ENCODE measurements around the gene HLA-DOA.
A peak's percentile ranks its signal among the peaks of the same experiment; 100 is the strongest.

HLA-DOA gene

GRCh38 chr6:33040157-33040556, 30.8 kb upstream of the HLA-DOA start:
- CTCF ChIA-PET = interaction anchor here (0.6 to 1.2 kb wide), 3 partner anchors 9 to 988 kb away, joined by 3 to 4 read pairs (median 3); no protein-coding TSS in a partner anchor
- POLR2A ChIA-PET = no interaction called here
- peak; percentile 47; the same call in 1 of the 2 replicates for TF ChIP-seq SCRT2 (tag by site-specific recombination; IDR thresholded peaks at IDR 0.05)
- no peak for TF ChIP-seq ZNF19 (tag by site-specific recombination; IDR thresholded peaks at IDR 0.05; ENCODE audit: low read depth)
- Histone ChIP-seq H3K9me3 (ENCODE audit: control insufficient read depth, insufficient read depth, low read depth, low read length) (no peaks in the 10 kb centered on the region), H3K36me3 (ENCODE audit: control insufficient read depth in 2 of 2, insufficient read depth in 1 of 2, low read length in 2 of 2) (no peaks in the 10 kb centered on the region), H3K27ac (ENCODE audit: extremely low read depth, low read depth, low read length) (no peak overlapping the region), H3K4me3 (ENCODE audit: low read depth, low read length) (no peak overlapping the region), H3K4me1 (ENCODE audit: control insufficient read depth, insufficient read depth, low read length) (no peaks in the 10 kb centered on the region)

GRCh38 chr6:33036535-33036934, 27.1 kb upstream of the HLA-DOA start:
- TF ChIP-seq ZNF639 (tag by site-specific recombination; IDR thresholded peaks at IDR 0.05) (no peak), ZNF677 (tag by site-specific recombination; IDR thresholded peaks at IDR 0.05) (peak; percentile 98), RBAK (tag by site-specific recombination; IDR thresholded peaks at IDR 0.05) (no peak)
- no peaks in the 10 kb centered on the region for H3K36me3 ChIP-seq (ENCODE audit: control insufficient read depth in 2 of 2, insufficient read depth in 1 of 2, low read length in 2 of 2)
- CTCF ChIA-PET = interaction anchor here (0.6 to 1.7 kb wide), 3 partner anchors 19 to 146 kb away, joined by 3 to 5 read pairs (median 4); no protein-coding TSS in a partner anchor
- H3K4me1 ChIP-seq (ENCODE audit: control insufficient read depth, insufficient read depth, low read length) = no peaks in the 10 kb centered on the region
- H3K4me3 ChIP-seq (ENCODE audit: low read depth, low read length) = no peak overlapping the region
- no peak overlapping the region for H3K27ac ChIP-seq (ENCODE audit: extremely low read depth, low read depth, low read length)
- POLR2A ChIA-PET = no interaction called here
- no peaks in the 10 kb centered on the region for H3K9me3 ChIP-seq (ENCODE audit: control insufficient read depth, insufficient read depth, low read depth, low read length)

- ChIA-PET CTCF (interaction anchor here (1.4 kb wide), 1 partner anchor 20 kb away, joined by 3 read pairs; no protein-coding TSS in a partner anchor), POLR2A (no interaction called here)
- Histone ChIP-seq H3K4me3 (ENCODE audit: low read depth, low read length) (no peak overlapping the region), H3K4me1 (ENCODE audit: control insufficient read depth, insufficient read depth, low read length) (no peaks in the 10 kb centered on the region), H3K36me3 (ENCODE audit: control insufficient read depth in 2 of 2, insufficient read depth in 1 of 2, low read length in 2 of 2) (no peaks in the 10 kb centered on the region), H3K27ac (ENCODE audit: extremely low read depth, low read depth, low read length) (no peak overlapping the region), H3K9me3 (ENCODE audit: control insufficient read depth, insufficient read depth, low read depth, low read length) (no peaks in the 10 kb centered on the region)
- peak; percentile 26 for TF ChIP-seq SETDB1 (IDR thresholded peaks at IDR 0.05; ENCODE audit: insufficient read length, low read length)
- TF ChIP-seq PRDM1 (tag by site-specific recombination; IDR thresholded peaks at IDR 0.05) = 0 out of 2 replicates have a peak, but pooled peaks have one; percentile 55
- no peak for TF ChIP-seq ZNF23 (tag by site-specific recombination; IDR thresholded peaks at IDR 0.05; ENCODE audit: borderline replicate concordance)
- TF ChIP-seq GLI4 (tag by site-specific recombination; IDR thresholded peaks at IDR 0.05) = no peak
- 0 out of 2 replicates have a peak, but pooled peaks have one; percentile 14 for TF ChIP-seq WT1 (tag by site-specific recombination; IDR thresholded peaks at IDR 0.05)
- TF ChIP-seq EGR2 (tag by site-specific recombination; IDR thresholded peaks at IDR 0.05; ENCODE audit: low read depth) = peak; percentile 13; the same call in 1 of the 2 replicates
- no peak for TF ChIP-seq ZNF18 (tag by site-specific recombination; IDR thresholded peaks at IDR 0.05)
Observed at GRCh38 chr6:33034554-33034953, 25.2 kb upstream of the HLA-DOA start.

- CTCF ChIA-PET = interaction anchor here (2.0 kb wide), 1 partner anchor 41 kb away, joined by 8 read pairs; no protein-coding TSS in a partner anchor
- no peaks in the 10 kb centered on the region for H3K36me3 ChIP-seq (ENCODE audit: control insufficient read depth in 2 of 2, insufficient read depth in 1 of 2, low read length in 2 of 2)
- POLR2A ChIA-PET = interaction anchor here (0.7 kb wide), 1 partner anchor 59 kb away, joined by 3 read pairs; no protein-coding TSS in a partner anchor
- no peaks in the 10 kb centered on the region for H3K9me3 ChIP-seq (ENCODE audit: control insufficient read depth, insufficient read depth, low read depth, low read length)
- no peak overlapping the region for H3K4me3 ChIP-seq (ENCODE audit: low read depth, low read length)
- TF ChIP-seq KLF10 (tag by site-specific recombination; IDR thresholded peaks at IDR 0.05) = no peak
- TF ChIP-seq ZSCAN5A (tag by site-specific recombination; IDR thresholded peaks at IDR 0.05) = no peak
- H3K27ac ChIP-seq (ENCODE audit: extremely low read depth, low read depth, low read length) = no peak overlapping the region
- H3K4me1 ChIP-seq (ENCODE audit: control insufficient read depth, insufficient read depth, low read length) = no peaks in the 10 kb centered on the region
Observed at GRCh38 chr6:33030245-33030644, 20.9 kb upstream of the HLA-DOA start.
